DMS79 (cell line): ENCODE measurements around the gene ZNF436.
"Not testable (repeated sequence)": the region's sequence is repeated elsewhere in the genome, so short reads cannot be mapped to it uniquely, and the experiment has no call there.

Experiments used
- DNase-seq: peaks from one replicate; lab custom pipeline; 2025; lab: John Stamatoyannopoulos, UW

ZNF436 gene

GRCh38 chr1:23310280-23310679, 59.4 kb downstream of the ZNF436 start:
- not testable (repeated sequence) for DNase-seq
